Vagina (tissue), 2 donors: ENCODE data around the gene NDOR1. TPM values are rescaled to one million over a fixed set of nuclear protein-coding genes. Genes with fewer than 3 reads are reported as not detected.

Source experiments
- DNase-seq, 2 donors: peaks; one replicate each; pipeline ENCODE4 v3.0.0-alpha.2; 2017; ENCODE audit errors: extremely low spot score in 2 of 2
- H3K27ac ChIP-seq: fragments of 200-600 bp; sonication (generic); one replicate; pipeline ENCODE4 v1.5.1; 2019
- H3K27me3 ChIP-seq: fragments of 200-600 bp; sonication (generic); one replicate; pipeline ENCODE4 v1.5.1; 2019
- H3K36me3 ChIP-seq, 2 donors: fragments of 200-600 bp; sonication (generic); one replicate each; pipeline ENCODE4 v1.5.1; 2017 to 2019
- H3K4me1 ChIP-seq: fragments of 200-600 bp; sonication (generic); one replicate; pipeline ENCODE4 v1.5.1; 2019
- H3K4me3 ChIP-seq, 2 donors: fragments of 200-600 bp; sonication (generic); 1 replicate in 1 of 2; 2 replicates in 1 of 2; pipeline ENCODE4 v1.5.1; 2016 to 2019
- H3K9me3 ChIP-seq: fragments of 200-600 bp; sonication (generic); one replicate; pipeline ENCODE4 v1.5.1; 2019
- CTCF ChIP-seq, 3 experiments: fragments of 450-650 bp in 2 of 3; fragments of 200-600 bp in 1 of 3; sonication (generic) in 1 of 3; IDR thresholded peaks; one replicate each; pipeline ENCODE4 v1.5.1; 2017 to 2019; ENCODE audit warnings: antibody characterized with exemption in 3 of 3, mild to moderate bottlenecking in 2 of 3, moderate library complexity in 2 of 3
- POLR2A ChIP-seq, 2 donors: fragments of 450-650 bp; IDR thresholded peaks; one replicate each; pipeline ENCODE4 v1.6.1; 2017; ENCODE audit warnings: antibody characterized with exemption in 2 of 2, mild to moderate bottlenecking in 2 of 2, moderate library complexity in 2 of 2
- POLR2AphosphoS5 ChIP-seq, 2 donors: sonication (generic); formaldehyde crosslinking; IDR thresholded peaks; one replicate each; pipeline ENCODE4 v1.9.0; 2017; ENCODE audit warnings: antibody characterized with exemption in 2 of 2, mild to moderate bottlenecking in 2 of 2, low read depth in 1 of 2; ENCODE audit not compliant: insufficient read depth in 1 of 2
- intact Hi-C: fragments of 100-400 bp; cut with DNase I; formaldehyde crosslinking; loops from one replicate; pipeline ENCODE4 v1.15.1; 2023
- total RNA-seq: library from RNA; depleted of rRNA; stranded (reverse); fragments of >200 nt; gene quantifications from one replicate; pipeline ENCODE4 v1.2.3, GENCODE V29; 2016

NDOR1 gene
- total RNA-seq, 1 donor from 2014 or later: 12.0 TPM

GRCh38 chr9:137215196-137215986 is 9.9 kb downstream of the NDOR1 start:
- DNase-seq: no peak
- Histone ChIP-seq H3K4me1 (peaks cover 15% of the 10 kb centered on the region), H3K27me3 (no peaks in the 10 kb centered on the region), H3K36me3 (no peaks in the 10 kb centered on the region), H3K9me3 (no peaks in the 10 kb centered on the region), H3K4me3 (no peak overlapping the region), H3K27ac (no peak overlapping the region)
- intact Hi-C loops: no loop called here
- TF ChIP-seq POLR2AphosphoS5 (IDR thresholded peaks at IDR 0.05; ENCODE audit: insufficient read depth in 1 of 2, low read depth in 1 of 2) (no peak), POLR2A (IDR thresholded peaks at IDR 0.05) (no peak), CTCF (IDR thresholded peaks at IDR 0.05) (no peak)

- H3K4me1 ChIP-seq: peaks cover 20% of the 10 kb centered on the region
- intact Hi-C loops: no loop called here
- H3K9me3 ChIP-seq: no peaks in the 10 kb centered on the region
- TF ChIP-seq POLR2A (IDR thresholded peaks at IDR 0.05) (no peak), CTCF (IDR thresholded peaks at IDR 0.05) (no peak), POLR2AphosphoS5 (IDR thresholded peaks at IDR 0.05; ENCODE audit: insufficient read depth in 1 of 2, low read depth in 1 of 2) (no peak)
- DNase-seq: no peak
- no peak overlapping the region for H3K27ac ChIP-seq
- no peaks in the 10 kb centered on the region for H3K27me3 ChIP-seq
- H3K36me3 ChIP-seq: no peaks in the 10 kb centered on the region
- no peak overlapping the region for H3K4me3 ChIP-seq
These were observed 10.9 kb downstream of the NDOR1 start for GRCh38 chr9:137216188-137216965.

GRCh38 chr9:137217276-137218211 is 12.0 kb downstream of the NDOR1 start:
- intact Hi-C loops: no loop called here
- H3K27ac ChIP-seq: peak overlapping the region; percentile 48
- TF ChIP-seq POLR2AphosphoS5 (IDR thresholded peaks at IDR 0.05; ENCODE audit: insufficient read depth in 1 of 2, low read depth in 1 of 2) (peak; percentile 54 to 56), POLR2A (IDR thresholded peaks at IDR 0.05) (no peak)
- H3K36me3 ChIP-seq: no peaks in the 10 kb centered on the region
- H3K9me3 ChIP-seq: no peaks in the 10 kb centered on the region
- H3K4me1 ChIP-seq: peaks cover 28% of the 10 kb centered on the region
- DNase-seq: no peak
- no peaks in the 10 kb centered on the region for H3K27me3 ChIP-seq
- H3K4me3 ChIP-seq: peak overlapping the region in 1 of 2 donors; percentile 35

- TF ChIP-seq POLR2A (IDR thresholded peaks at IDR 0.05): no peak
- no peak overlapping the region for H3K27ac ChIP-seq
- peaks cover 34% of the 10 kb centered on the region for H3K4me1 ChIP-seq
- DNase-seq: no peak
- intact Hi-C loops: no loop called here
- H3K4me3 ChIP-seq: peak overlapping the region in 1 of 2 donors; percentile 35
- H3K9me3 ChIP-seq: no peaks in the 10 kb centered on the region
- no peaks in the 10 kb centered on the region for H3K27me3 ChIP-seq
- no peaks in the 10 kb centered on the region for H3K36me3 ChIP-seq
These were observed 12.8 kb downstream of the NDOR1 start for GRCh38 chr9:137218212-137218753.

GRCh38 chr9:137218754-137219271 is 13.3 kb downstream of the NDOR1 start:
- intact Hi-C loops: no loop called here
- DNase-seq: no peak
- Histone ChIP-seq H3K4me1 (peaks cover 36% of the 10 kb centered on the region), H3K36me3 (no peaks in the 10 kb centered on the region), H3K4me3 (peak overlapping the region in 1 of 2 donors; percentile 35), H3K9me3 (no peaks in the 10 kb centered on the region), H3K27ac (no peak overlapping the region), H3K27me3 (no peaks in the 10 kb centered on the region)
- TF ChIP-seq POLR2AphosphoS5 (IDR thresholded peaks at IDR 0.05; ENCODE audit: insufficient read depth in 1 of 2, low read depth in 1 of 2): no peak
- TF ChIP-seq POLR2A (IDR thresholded peaks at IDR 0.05): no peak
- TF ChIP-seq CTCF (IDR thresholded peaks at IDR 0.05): no peak
